Measurements from ENCODE around the gene GREB1L. TPM values are rescaled to one million over a fixed set of nuclear protein-coding genes. Genes with fewer than 3 reads are reported as not detected.

Gene GREB1L
- total RNA-seq, 1 experiment from 2014 or later, result 0.07 TPM

DNA sequence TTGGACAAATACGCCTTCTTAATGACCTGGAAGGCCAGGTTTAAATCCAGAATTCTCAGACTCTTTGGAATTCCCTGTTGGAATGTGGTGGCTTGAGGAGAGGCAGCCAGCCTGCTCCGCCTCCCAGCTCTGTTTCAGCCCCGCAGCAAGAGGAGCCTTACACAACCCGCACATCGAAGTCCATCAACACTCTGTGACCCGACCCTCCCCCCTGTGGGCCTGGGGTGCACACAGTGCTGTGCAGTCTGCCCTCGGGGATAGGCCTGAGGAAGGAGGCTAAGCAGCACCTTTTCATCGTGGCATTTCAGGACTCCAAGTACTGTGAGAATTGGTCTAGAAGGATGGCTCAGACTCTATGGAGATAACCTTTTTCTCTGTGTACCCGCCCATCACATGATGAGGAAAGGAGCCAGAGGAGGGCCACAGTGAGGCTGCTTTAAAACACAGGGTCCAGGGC, 73.7 kb downstream of the GREB1L start:
- no peaks in the 10 kb centered on the region for H3K36me3 ChIP-seq
- DNase-seq, result no peak
- no peak overlapping the region for H3K4me3 ChIP-seq
- no peaks in the 10 kb centered on the region for H3K27me3 ChIP-seq
- no peaks in the 10 kb centered on the region for H3K9me3 ChIP-seq

DNA sequence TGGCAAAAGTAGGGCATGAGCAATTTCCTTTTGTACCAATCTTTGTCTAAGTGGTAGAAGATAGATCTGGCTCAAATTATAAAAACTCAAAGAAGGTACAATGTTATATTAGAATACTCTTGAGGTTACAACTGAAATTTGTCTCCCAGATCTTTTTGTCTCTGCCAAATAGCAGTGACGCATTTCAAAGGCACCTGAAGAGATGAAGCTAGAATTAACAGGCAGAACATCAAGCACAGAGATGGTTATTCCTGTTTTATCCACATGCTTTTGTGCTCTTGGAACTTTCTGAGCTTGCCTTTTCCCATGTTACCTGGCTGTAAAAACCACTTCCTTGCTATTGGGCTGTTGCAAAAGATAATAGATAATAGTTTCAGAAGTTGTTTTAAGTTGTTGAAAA, 74.3 kb downstream of the GREB1L start:
- no peak for DNase-seq
- no peaks in the 10 kb centered on the region for H3K9me3 ChIP-seq
- H3K36me3 ChIP-seq, result no peaks in the 10 kb centered on the region
- no peaks in the 10 kb centered on the region for H3K27me3 ChIP-seq
- H3K4me3 ChIP-seq, result no peak overlapping the region

DNA sequence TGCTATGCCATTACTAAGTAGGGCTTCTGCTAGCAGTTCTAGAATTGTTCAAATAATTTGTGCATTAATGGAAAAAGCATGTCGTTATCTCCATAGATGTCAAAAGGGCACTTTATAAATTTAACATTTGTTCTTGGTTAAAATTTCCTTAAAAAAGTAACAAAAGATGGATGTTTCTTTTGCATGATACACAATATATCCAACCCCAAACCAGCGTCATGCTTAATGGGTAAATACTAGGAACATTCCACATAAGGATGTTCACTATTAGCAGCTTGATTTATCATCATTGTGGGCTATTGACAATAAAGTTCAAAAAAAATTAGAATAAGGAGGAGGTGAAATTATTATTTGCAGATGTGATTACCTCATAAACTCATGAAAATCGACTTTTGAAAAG, 79.7 kb downstream of the GREB1L start:
- Histone ChIP-seq H3K9me3 (no peaks in the 10 kb centered on the region), H3K36me3 (no peaks in the 10 kb centered on the region), H3K4me3 (no peak overlapping the region), H3K27me3 (no peaks in the 10 kb centered on the region)
- DNase-seq, result no peak

DNA sequence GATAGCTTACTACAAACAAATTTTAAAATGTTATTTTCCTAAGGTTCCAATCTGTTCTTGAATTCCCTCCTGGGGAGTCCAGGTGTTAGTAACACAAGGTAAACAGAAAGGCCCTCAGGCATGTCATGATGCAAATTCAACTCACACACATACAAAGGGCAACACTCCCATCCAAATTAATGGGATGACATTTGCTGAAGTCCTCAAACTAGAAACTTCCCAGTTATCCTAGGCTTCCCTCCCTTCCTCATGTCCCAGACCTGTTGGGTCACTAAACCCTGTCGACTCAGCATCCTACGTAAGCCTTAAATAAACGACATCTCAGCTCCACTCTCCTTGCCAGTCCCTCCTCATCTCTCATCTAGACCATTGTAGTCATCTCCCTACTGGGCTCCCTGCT, 85.1 kb downstream of the GREB1L start:
- no peaks in the 10 kb centered on the region for H3K36me3 ChIP-seq

DNA sequence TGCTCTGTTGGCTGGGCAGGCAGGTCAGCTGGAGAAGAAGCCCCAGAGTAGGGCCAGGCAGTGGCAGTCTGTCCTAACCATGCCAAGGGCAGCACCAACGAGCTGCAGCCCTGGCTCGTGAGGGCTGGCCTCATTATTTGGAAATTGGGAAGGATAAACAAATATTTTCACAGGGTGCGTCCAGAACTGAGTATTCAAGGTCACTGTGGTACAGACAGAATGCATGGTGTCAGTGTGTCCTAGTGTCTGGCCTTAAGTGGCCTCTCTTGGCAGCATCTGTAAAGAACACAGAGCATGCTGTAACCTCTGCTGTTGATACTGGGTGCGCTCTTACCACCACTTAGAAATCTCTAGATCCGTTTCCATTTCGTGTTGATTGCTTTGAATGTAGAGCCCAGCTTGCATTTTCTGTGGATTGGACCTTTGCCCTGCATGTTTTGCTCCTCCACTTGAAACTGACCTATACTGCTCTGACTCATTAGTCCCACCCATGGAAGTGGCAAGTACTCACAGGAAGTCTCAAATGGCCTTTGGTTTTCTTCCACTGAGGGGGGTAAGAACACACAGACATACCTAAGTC, 88.2 kb downstream of the GREB1L start:
- no peaks in the 10 kb centered on the region for H3K36me3 ChIP-seq
- no peaks in the 10 kb centered on the region for H3K27me3 ChIP-seq
- peak; percentile 57 for DNase-seq
- H3K9me3 ChIP-seq, result no peaks in the 10 kb centered on the region
- H3K4me3 ChIP-seq, result no peak overlapping the region

More for the DNA sequence above, 85.1 kb downstream of the GREB1L start:
- no peaks in the 10 kb centered on the region for H3K27me3 ChIP-seq
- DNase-seq, result no peak
- H3K4me3 ChIP-seq, result no peak overlapping the region
- no peaks in the 10 kb centered on the region for H3K9me3 ChIP-seq

DNA sequence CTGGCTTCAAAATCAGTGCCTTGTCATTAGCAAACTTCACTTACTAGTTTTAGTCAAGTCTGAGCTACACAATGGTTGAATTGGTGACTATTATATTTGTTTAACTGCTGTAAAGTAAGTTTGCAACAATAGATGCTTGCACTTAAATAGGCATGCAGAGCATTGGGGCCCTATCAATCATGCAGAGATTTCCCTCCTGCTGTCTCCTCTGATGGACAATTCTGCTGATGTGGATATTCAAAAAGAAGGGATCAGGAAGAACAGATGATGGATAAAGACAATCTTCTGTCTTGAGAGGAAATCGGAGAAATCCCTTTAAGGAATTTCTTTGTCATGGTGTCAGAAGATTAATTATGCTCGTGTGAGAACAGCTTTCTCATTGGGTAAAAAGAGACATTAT, 89.0 kb downstream of the GREB1L start:
- no peaks in the 10 kb centered on the region for H3K36me3 ChIP-seq
- no peaks in the 10 kb centered on the region for H3K27me3 ChIP-seq
- no peaks in the 10 kb centered on the region for H3K9me3 ChIP-seq
- no peak overlapping the region for H3K4me3 ChIP-seq
- DNase-seq, result no peak

DNA sequence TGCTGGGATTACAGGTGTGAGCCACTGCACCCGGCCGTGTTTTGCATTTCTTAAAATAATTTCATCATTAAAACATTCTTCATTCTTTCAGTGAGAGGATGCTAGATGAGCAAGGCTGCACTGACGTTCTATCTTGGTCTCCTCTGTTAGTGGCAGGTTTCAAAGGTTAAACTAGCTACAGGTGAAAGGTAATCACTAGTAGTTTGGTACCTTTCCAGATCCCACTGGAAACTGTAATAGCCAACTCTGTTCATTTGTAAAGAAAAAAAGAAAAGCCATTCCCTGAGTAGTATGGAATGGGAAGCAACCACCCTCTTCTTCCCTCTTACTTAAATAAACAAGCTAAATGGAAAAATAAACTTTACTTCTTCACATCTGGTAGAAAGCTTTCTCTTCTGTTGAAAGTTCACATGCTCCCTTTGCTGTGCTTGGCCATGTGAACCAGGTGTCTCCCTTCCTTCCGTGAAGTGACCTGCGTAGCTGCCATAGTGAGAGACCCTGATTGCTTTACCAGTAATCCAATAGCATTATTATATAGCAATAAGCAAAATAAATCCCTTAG, 94.0 kb downstream of the GREB1L start:
- no peak for DNase-seq
- no peaks in the 10 kb centered on the region for H3K27me3 ChIP-seq

DNA sequence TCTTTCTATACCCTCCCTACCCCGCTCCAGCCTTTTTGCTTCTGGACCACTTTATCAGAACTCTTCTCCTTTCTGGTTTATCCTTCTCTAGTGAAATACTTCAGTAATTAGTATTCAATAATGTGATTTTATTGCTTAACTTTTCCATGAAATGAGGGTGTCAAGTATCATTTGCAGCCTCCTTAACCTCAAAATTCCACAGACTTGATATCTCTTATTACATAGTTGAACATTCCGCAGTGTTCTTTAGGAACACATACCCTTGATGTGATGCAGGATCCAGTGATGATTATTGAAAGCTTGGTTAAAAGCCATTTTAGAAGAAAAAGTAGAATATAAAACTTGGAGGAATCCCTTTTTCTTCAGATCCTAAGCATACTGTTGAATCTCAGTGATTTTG, 94.8 kb downstream of the GREB1L start:
- no peak for DNase-seq
- H3K9me3 ChIP-seq, result no peaks in the 10 kb centered on the region
- H3K4me3 ChIP-seq, result no peak overlapping the region
- no peaks in the 10 kb centered on the region for H3K36me3 ChIP-seq
- H3K27me3 ChIP-seq, result no peaks in the 10 kb centered on the region

More for the DNA sequence above, 94.0 kb downstream of the GREB1L start:
- Histone ChIP-seq H3K4me3 (no peak overlapping the region), H3K9me3 (no peaks in the 10 kb centered on the region), H3K36me3 (no peaks in the 10 kb centered on the region)

DNA sequence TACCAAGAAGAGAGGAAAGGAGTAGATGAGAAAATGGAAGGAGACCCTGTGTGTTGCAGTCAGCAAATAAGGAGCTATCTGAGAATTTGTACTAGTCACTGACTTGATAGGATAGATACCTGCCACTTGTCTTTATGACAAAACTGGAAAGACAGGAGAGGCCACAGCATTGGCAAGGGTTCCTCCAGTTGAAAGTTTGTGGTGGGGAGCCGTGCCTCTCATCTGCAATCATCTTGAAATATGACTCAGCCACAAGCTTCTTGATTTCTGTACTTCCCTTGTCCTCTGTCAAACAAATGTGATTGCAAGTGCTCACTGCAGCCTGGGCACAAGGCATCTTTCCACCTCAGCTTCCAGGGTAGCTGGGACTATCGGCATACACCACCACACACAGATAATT, 99.1 kb downstream of the GREB1L start:
- Histone ChIP-seq H3K27me3 (no peaks in the 10 kb centered on the region), H3K36me3 (no peaks in the 10 kb centered on the region), H3K9me3 (no peaks in the 10 kb centered on the region), H3K4me3 (no peak overlapping the region)
- DNase-seq, result no peak

DNA sequence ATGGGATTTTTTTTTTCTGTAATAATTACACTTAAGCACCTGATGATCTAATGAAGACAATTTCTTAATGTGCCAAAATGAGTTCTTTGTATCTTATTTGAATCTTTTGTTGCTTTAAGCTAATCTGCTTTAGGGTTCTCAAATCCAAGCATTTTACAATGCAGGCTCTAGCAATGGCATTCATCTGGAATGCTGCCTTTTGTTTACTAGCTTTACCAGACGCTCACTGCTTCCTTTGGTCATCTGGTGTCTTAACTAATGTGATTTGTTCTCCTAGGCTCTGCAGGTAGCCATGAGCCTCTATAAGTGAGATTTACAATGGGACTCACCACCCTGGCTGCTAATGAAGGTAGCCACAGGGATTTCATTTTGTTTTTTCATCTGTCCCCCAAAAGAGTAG, 100.3 kb downstream of the GREB1L start:
- no peaks in the 10 kb centered on the region for H3K36me3 ChIP-seq
- H3K9me3 ChIP-seq, result no peaks in the 10 kb centered on the region
- no peaks in the 10 kb centered on the region for H3K27me3 ChIP-seq
- no peak overlapping the region for H3K4me3 ChIP-seq
- DNase-seq, result no peak

DNA sequence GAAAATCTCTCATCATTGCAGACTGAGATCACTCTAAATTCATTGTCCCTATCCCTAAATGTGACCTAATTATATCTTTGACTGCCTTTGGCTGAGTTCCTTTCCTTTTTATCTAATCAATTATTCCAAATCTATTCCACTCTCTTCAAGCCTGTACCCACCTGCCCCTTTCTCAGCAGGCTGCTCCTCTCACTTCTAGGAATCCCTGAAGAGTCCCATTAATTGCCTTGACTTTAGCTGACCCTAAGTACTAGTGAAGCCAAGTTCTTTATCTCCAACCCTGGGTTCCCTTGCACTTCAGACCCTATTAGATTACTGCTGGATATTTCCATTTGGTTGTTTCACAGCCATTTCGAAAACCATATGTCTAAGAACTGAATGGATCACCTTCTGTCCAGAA, 102.8 kb downstream of the GREB1L start:
- Histone ChIP-seq H3K4me3 (no peak overlapping the region), H3K9me3 (no peaks in the 10 kb centered on the region), H3K27me3 (no peaks in the 10 kb centered on the region), H3K36me3 (no peaks in the 10 kb centered on the region)
- DNase-seq, result no peak

DNA sequence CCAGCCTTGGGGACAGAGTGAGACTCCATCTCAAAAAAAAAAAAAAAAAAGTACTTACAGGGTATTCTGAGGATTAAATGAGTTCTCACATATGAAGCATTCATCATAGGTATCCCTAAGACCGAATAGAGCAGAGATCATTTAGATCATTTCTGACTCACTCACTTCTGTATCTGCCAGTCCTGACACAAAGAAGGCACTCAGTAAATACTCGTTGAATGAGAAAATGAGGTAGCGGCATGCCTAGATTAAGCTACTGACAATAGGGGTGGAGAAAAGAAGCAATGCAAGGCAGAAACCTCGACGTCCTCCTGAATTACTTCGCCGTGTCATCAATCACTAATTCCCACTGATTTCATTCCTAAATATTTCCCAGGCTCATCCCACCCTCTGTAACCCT, 103.8 kb downstream of the GREB1L start:
- DNase-seq, result no peak
- Histone ChIP-seq H3K36me3 (no peaks in the 10 kb centered on the region), H3K9me3 (no peaks in the 10 kb centered on the region), H3K4me3 (no peak overlapping the region), H3K27me3 (no peaks in the 10 kb centered on the region)

DNA sequence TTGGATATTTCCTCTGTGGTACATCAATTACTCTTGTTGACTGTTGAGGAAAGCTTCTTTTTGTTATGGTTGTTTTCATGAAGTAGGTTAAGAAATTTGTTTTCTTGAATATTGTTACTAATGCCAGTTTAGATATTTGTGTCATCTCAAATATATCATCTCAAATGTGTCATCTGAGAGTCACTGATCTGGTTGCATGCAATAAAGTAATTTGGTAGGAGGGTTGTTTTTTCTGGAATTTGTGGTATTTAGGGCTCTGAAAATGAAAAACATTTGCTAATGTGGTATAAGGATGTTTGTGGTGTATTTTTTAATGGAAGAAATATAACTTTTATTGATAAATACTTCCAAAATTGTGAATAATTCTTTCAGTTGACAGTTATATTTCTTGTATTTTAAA, 117.7 kb downstream of the GREB1L start:
- H3K4me3 ChIP-seq, result no peak overlapping the region
- no peaks in the 10 kb centered on the region for H3K36me3 ChIP-seq
- no peaks in the 10 kb centered on the region for H3K27me3 ChIP-seq
- no peak for DNase-seq
- no peaks in the 10 kb centered on the region for H3K9me3 ChIP-seq

DNA sequence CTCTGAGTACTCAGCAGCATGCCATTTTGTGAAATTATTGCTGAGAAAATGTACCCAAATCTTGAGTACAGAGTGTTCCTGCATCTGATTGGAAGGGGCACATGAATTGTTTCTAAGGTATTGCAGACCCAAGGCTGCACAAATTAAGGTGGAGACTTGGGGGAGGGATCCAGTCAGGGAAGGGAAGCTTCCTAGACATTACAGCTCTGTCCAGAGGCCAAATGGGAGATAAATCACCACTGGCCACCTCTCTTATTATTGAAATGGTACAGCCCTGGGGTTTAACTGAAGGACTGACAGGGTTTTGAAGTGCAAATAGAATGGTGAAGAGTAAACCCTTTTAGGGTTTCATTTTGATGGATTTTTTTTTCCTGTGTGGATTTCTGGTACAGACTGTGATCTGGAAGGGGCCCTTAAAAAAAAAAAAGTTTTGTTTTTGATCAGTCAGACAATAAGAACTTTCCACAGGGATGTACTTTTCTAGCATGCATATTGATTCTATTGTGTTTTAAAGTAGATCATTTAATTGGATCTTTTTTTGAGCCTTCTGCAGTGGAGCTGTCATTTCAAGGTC, 119.4 kb downstream of the GREB1L start:
- no peaks in the 10 kb centered on the region for H3K9me3 ChIP-seq
- no peak for DNase-seq
- H3K4me3 ChIP-seq, result no peak overlapping the region
- no peaks in the 10 kb centered on the region for H3K36me3 ChIP-seq
- no peaks in the 10 kb centered on the region for H3K27me3 ChIP-seq

DNA sequence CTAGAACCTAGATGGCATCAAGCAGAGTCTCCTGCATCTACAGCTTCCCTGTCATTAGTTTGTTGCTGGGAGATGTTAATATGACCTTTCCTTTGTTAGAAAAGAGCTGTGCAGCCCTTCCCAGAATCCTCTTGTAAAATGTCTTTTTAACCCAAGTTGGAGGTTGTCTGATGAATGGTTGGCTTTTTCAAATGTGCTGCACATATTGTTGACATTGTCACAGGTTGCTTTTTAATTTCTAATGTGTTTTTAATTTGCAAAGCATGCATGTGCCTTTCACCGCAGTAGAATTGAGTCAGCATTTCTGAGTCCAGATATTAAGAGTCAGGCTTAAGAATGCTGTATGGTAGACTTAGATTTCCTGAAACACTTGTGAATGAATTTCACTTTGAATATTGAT, 120.8 kb downstream of the GREB1L start:
- Histone ChIP-seq H3K4me3 (no peak overlapping the region), H3K27me3 (no peaks in the 10 kb centered on the region), H3K9me3 (no peaks in the 10 kb centered on the region), H3K36me3 (no peaks in the 10 kb centered on the region)
- no peak for DNase-seq

DNA sequence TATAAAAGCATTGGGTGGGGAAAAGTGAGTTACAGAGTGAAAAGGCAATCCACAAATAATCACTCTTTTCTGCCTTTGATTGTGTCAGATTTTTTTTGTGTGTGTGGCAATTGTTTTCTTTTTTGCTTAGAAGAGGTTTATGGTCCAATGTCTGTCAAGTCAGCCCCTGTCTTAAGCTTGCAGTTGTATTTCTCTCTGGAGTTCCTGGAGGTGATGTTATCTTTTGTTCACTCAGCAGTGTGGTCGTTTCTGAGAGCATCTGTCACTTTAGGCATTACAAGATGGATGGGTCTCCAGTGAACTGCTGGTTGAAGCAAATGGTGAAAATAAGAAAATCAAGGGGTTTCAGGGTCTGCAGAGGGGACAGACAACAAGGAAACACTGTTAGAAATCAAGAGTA, 121.3 kb downstream of the GREB1L start:
- no peaks in the 10 kb centered on the region for H3K36me3 ChIP-seq
- no peaks in the 10 kb centered on the region for H3K9me3 ChIP-seq
- H3K27me3 ChIP-seq, result no peaks in the 10 kb centered on the region
- DNase-seq, result no peak
- H3K4me3 ChIP-seq, result no peak overlapping the region

DNA sequence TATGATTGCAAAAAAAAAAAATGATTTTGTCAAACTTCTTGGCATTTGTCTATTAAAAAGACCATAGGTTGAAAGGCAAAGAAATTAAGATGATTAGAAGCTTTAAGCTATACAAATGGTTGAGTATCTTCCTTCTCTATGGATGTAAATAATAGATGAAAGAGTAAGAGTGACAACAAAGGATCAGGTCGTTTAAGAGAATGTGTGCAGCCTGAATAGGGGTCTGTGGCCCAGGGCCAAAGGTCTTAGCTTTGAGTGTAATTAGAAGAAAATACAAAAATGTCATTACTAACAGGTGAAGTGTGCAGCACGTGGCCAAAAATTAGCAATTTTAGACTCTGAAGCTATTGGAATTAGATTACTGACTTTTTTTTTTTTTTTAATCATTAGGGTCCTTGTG, 122.4 kb downstream of the GREB1L start:
- H3K36me3 ChIP-seq, result no peaks in the 10 kb centered on the region
- H3K27me3 ChIP-seq, result no peaks in the 10 kb centered on the region
- H3K9me3 ChIP-seq, result no peaks in the 10 kb centered on the region
- DNase-seq, result no peak
- H3K4me3 ChIP-seq, result no peak overlapping the region

DNA sequence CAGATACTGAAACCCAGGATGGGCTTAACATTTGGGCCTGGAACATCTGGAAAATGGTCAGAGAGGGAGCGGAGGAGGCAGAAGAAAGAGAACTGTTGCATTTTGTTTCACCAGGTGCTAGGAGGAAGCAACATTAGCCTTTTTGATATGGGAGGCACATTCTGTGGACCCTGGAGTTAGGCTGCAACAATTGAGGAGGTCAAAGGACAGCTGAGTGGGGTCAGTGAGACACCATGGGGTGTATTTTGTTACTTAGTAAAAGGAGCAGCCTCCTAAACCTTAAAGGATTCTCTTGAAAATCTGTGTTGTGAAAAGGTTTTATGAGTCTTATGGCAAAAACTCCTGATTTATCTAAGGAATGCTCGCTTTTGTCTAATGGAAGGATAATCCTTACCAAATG, 124.9 kb downstream of the GREB1L start:
- Histone ChIP-seq H3K36me3 (no peaks in the 10 kb centered on the region), H3K4me3 (no peak overlapping the region), H3K27me3 (no peaks in the 10 kb centered on the region), H3K9me3 (no peaks in the 10 kb centered on the region)
- no peak for DNase-seq
